ENCODE measurements around the gene RSPO4.
A peak's percentile ranks its signal among the peaks of the same experiment; 100 is the strongest.

The RSPO4 gene

GRCh38 chr20:1005452-1006027 lies 3.4 kb upstream of the RSPO4 start:
- Histone ChIP-seq H3F3A (ENCODE audit: insufficient read depth) (no peaks in the 10 kb centered on the region), H3K4me2 (ENCODE audit: low read depth, low read length, poor library complexity, severe bottlenecking) (peak overlapping the region; percentile 39), H3K9me3 (ENCODE audit: insufficient read depth, low read length) (no peaks in the 10 kb centered on the region)

DNA sequence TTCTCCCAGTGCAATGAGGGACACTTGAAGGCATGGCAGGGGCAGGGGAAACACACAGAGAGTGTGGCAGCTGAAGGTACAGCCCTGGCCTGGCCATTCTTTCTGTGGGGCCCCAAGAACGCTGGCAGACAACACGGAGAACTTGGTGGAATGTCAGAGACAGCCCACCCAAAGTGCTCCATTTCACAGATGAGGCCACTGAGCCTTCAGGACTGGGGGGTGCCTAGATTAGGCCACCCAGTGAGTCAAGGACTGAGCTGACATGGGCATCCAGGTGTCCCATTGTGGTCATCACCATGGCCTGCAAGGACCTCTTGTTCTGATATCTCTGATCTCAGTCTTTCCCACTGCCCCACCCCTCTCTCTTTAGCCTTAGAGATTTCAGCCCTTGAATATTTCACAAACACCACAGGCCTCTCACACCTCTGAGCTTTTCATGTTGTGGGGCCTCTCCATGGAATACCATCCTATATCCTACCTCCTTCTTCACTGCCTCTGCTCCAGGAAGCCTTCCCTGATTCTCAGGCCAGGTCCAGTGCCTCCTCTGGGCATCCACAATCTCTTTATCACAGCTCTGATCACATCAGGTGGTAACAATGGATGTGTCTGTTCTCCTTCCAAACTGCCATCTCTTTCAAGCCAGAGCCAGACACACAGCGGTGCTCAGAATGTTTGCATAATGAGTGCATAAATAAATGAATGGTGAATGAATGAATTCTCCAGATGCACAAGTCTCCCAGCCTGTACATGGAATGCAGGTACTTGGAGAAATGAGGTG lies 2.0 kb upstream of the RSPO4 start:
- no peaks in the 10 kb centered on the region for H3K9me3 ChIP-seq (ENCODE audit: insufficient read depth, low read length)
- TF ChIP-seq CTCF (IDR thresholded peaks at IDR 0.05; ENCODE audit: insufficient read depth, low read length, poor library complexity, severe bottlenecking) (no peak), EZH2phosphoT487 (conservative IDR thresholded peaks at IDR 0.05; ENCODE audit: low read length) (no peak)

More at GRCh38 chr20:1005452-1006027, 3.4 kb upstream of the RSPO4 start:
- Histone ChIP-seq H3K27me3 (ENCODE audit: low read length) (no peaks in the 10 kb centered on the region), H3K27ac (ENCODE audit: low read depth, low read length) (no peak overlapping the region), H3K9ac (ENCODE audit: low read length) (no peak overlapping the region), H3K79me2 (ENCODE audit: insufficient read depth, low read length) (no peaks in the 10 kb centered on the region), H3K36me3 (ENCODE audit: low read length) (no peaks in the 10 kb centered on the region), H3K9me2 (replicated peaks; ENCODE audit: insufficient read depth, low read length) (no peaks in the 10 kb centered on the region), H2AFZ (ENCODE audit: low read depth, low read length, severe bottlenecking) (peak overlapping the region; percentile 73), H4K20me1 (ENCODE audit: low read depth, low read length) (no peaks in the 10 kb centered on the region), H3K4me3 (ENCODE audit: insufficient read depth, low read length, poor library complexity, severe bottlenecking) (no peak overlapping the region)
- TF ChIP-seq EZH2phosphoT487 (conservative IDR thresholded peaks at IDR 0.05; ENCODE audit: low read length) (no peak), CTCF (IDR thresholded peaks at IDR 0.05; ENCODE audit: insufficient read depth, low read length, poor library complexity, severe bottlenecking) (no peak)

DNA sequence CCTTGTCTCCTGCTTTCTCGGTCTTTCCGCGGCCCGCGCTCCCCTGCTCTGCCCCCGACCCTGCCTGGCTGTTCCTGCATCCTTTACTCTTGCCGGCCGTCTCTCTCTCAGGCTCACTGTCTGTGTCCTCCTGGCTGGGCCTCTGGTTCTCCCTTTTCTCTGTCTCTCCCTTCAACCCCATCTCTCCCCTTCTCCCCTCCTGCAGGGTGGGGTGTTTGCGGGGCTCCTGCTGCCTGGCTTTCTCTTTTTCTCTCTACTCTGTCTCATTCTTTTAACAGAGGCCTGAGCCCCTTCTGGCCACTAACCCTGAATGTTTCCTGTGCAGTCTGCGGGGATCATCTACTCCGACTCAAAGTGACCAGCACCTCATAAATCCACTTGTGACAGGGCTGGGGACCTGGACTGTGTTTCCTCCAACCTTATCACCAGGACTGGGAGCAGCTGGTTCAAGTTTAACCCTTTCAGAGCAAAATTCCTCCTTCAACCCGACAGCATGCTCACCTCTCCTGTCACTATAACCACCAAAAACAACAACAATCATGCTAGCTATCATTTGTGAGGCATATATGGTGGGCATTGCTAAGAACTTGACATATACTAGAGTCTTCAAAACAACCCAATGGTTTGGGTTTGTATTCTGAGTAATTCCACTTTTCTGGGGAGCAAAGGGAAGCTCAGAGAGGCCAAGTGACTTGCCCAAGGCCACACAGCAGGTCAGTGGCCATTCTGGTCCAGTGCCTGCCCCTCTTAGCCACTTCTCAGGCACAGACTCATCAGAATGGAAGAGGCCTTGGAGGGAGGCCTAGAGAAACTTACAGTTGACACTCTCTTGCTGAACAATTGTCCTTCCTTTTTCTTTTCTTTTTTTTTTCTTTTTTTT lies 811 bp upstream of the RSPO4 start:
- H3K36me3 ChIP-seq (ENCODE audit: low read length): no peaks in the 10 kb centered on the region
- H3K9ac ChIP-seq (ENCODE audit: low read length): no peak overlapping the region
- H3K27me3 ChIP-seq (ENCODE audit: low read length): no peaks in the 10 kb centered on the region
- TF ChIP-seq CTCF (IDR thresholded peaks at IDR 0.05; ENCODE audit: insufficient read depth, low read length, poor library complexity, severe bottlenecking) (no peak), EZH2phosphoT487 (conservative IDR thresholded peaks at IDR 0.05; ENCODE audit: low read length) (no peak)
- no peaks in the 10 kb centered on the region for H3K79me2 ChIP-seq (ENCODE audit: insufficient read depth, low read length)
- H3K9me2 ChIP-seq (replicated peaks; ENCODE audit: insufficient read depth, low read length): no peaks in the 10 kb centered on the region
- no peaks in the 10 kb centered on the region for H3K9me3 ChIP-seq (ENCODE audit: insufficient read depth, low read length)
- no peak overlapping the region for H2AFZ ChIP-seq (ENCODE audit: low read depth, low read length, severe bottlenecking)
- no peak overlapping the region for H3K4me2 ChIP-seq (ENCODE audit: low read depth, low read length, poor library complexity, severe bottlenecking)
- no peak overlapping the region for H3K27ac ChIP-seq (ENCODE audit: low read depth, low read length)
- no peaks in the 10 kb centered on the region for H3F3A ChIP-seq (ENCODE audit: insufficient read depth)
- no peaks in the 10 kb centered on the region for H4K20me1 ChIP-seq (ENCODE audit: low read depth, low read length)
- H3K4me3 ChIP-seq (ENCODE audit: insufficient read depth, low read length, poor library complexity, severe bottlenecking): no peak overlapping the region

More for the DNA sequence above, 2.0 kb upstream of the RSPO4 start:
- H3K4me2 ChIP-seq (ENCODE audit: low read depth, low read length, poor library complexity, severe bottlenecking): no peak overlapping the region
- no peak overlapping the region for H2AFZ ChIP-seq (ENCODE audit: low read depth, low read length, severe bottlenecking)
- H3K79me2 ChIP-seq (ENCODE audit: insufficient read depth, low read length): no peaks in the 10 kb centered on the region
- H3K36me3 ChIP-seq (ENCODE audit: low read length): no peaks in the 10 kb centered on the region
- no peak overlapping the region for H3K9ac ChIP-seq (ENCODE audit: low read length)
- no peaks in the 10 kb centered on the region for H4K20me1 ChIP-seq (ENCODE audit: low read depth, low read length)
- no peaks in the 10 kb centered on the region for H3K9me2 ChIP-seq (replicated peaks; ENCODE audit: insufficient read depth, low read length)
- H3F3A ChIP-seq (ENCODE audit: insufficient read depth): no peaks in the 10 kb centered on the region
- no peak overlapping the region for H3K27ac ChIP-seq (ENCODE audit: low read depth, low read length)
- no peak overlapping the region for H3K4me3 ChIP-seq (ENCODE audit: insufficient read depth, low read length, poor library complexity, severe bottlenecking)
- no peaks in the 10 kb centered on the region for H3K27me3 ChIP-seq (ENCODE audit: low read length)
